ENCODE data around the gene FKBP1B.

DNA sequence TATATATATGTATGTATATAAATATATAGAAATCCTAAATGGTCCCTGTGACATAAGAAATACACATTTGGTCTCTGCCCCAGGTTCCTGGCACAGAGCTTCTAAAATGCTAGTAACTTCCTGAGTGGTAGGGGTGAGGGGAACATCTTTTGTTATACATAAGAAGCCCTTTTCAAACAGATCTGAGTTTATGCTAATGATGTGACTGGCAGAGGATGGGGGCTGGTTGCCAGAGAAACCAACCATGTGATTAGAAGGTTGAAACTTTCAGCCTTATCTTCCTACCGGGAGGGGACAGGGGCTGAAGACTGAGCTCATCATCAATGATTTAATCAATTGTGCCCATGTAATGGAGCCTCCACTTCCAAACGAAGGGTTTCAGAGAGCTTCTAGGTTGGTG, 23.3 kb upstream of the FKBP1B start:
- TF ChIP-seq, protein P1, sequence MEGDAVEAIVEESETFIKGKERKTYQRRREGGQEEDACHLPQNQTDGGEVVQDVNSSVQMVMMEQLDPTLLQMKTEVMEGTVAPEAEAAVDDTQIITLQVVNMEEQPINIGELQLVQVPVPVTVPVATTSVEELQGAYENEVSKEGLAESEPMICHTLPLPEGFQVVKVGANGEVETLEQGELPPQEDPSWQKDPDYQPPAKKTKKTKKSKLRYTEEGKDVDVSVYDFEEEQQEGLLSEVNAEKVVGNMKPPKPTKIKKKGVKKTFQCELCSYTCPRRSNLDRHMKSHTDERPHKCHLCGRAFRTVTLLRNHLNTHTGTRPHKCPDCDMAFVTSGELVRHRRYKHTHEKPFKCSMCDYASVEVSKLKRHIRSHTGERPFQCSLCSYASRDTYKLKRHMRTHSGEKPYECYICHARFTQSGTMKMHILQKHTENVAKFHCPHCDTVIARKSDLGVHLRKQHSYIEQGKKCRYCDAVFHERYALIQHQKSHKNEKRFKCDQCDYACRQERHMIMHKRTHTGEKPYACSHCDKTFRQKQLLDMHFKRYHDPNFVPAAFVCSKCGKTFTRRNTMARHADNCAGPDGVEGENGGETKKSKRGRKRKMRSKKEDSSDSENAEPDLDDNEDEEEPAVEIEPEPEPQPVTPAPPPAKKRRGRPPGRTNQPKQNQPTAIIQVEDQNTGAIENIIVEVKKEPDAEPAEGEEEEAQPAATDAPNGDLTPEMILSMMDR (IDR thresholded peaks at IDR 0.05), result no peak
- TF ChIP-seq ZNF263 (CRISPR knock-in tag; IDR thresholded peaks at IDR 0.05; ENCODE audit: low read depth) (no peak), GABPB1 (CRISPR knock-in tag; IDR thresholded peaks at IDR 0.05) (no peak), IRF2 (CRISPR knock-in tag; IDR thresholded peaks at IDR 0.05; ENCODE audit: borderline replicate concordance, low read depth) (no peak), ZNF121 (CRISPR knock-in tag; IDR thresholded peaks at IDR 0.05) (no peak), CBFB (CRISPR knock-in tag; IDR thresholded peaks at IDR 0.05; ENCODE audit: low read depth) (no peak)
- TF ChIP-seq, protein P2, sequence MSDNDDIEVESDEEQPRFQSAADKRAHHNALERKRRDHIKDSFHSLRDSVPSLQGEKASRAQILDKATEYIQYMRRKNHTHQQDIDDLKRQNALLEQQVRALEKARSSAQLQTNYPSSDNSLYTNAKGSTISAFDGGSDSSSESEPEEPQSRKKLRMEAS (CRISPR knock-in tag; IDR thresholded peaks at IDR 0.05), result no peak
